Activated CD8-positive, alpha-beta memory T cell treated with anti-CD3 and anti-CD28 coated beads, Interleukin-2, amount 50 U/mL, for 1 hour (primary cell): ENCODE data around the gene SLC22A2.

Experiments
- DNase-seq: peaks from one replicate; pipeline ENCODE4 v3.0.0-alpha.2; 2020; ENCODE audit errors: extremely low read depth

SLC22A2 gene

DNA sequence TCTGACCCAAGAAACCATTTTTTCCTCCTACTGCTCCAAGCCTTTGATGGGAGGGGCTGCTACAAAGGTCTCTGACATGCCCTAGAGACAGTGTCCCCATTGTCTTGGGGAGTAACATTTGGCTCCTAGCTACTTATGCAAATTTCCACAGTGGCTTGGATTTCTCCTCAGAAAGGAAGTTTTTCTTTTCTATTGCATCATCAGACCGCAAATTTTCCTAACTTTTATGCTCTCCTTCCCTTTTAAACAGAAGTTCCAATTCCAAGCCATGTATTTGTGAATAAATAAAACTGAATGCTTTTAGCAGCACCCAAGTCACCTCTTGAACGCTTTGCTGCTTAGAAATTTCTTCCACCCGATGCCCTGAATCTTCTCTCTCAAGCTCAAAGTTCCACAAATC, 51.0 kb downstream of the SLC22A2 start:
- DNase-seq = no peak

DNA sequence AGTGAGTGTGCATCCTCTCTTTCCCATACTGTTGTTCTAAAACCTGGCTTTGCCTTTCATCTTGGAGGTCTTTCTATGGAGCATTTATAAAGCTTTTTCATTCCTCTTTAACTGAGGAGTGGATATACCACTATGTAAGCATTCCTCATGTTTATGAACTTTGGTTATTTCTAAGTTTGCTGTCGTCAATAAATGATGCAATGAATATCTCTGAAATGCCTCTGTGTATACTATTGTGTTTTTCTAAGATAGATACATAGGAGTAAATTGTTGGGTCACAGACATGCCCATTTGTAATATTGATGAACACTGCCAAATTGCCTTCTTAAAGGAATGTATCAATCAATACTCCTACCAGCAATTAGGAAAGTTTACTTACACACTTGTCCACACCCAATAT, 53.9 kb downstream of the SLC22A2 start:
- no peak for DNase-seq

DNA sequence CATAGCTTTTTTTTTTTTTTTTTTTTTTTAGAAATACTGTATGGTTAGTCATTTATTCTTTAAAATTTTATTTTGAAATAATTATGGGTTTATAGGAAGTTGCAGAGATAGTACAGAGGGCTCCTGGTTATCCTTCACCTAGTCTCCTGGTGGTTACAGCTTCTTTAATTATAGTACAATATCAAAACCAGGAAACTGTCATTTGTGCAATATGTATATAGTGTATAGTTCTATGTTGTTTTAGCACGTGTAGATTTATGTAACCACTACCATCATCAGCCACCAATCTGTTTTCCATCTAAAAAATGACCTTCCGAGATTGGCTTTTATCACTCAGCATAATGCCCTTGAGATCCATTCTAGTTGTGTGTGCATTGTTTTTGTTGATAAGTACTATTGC, 54.7 kb downstream of the SLC22A2 start:
- DNase-seq = no peak

DNA sequence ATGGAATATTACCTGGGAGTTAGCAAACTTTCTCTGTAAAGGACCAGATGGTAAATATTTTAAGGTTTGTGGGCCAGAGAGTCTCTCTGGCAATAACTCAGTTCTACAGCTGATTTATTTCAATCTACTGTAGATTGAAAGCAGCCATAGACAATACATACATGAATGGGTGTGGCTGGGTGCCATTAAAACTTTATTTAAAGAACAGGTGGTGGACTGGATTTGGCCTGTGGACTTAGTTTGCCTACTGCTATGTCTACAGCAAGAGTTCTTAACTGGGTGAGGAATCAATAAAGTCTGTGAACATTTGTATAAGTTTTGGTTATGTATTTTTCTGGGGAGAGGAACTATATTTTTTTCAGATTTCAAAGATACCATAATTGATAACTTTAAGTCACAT, 55.1 kb downstream of the SLC22A2 start:
- no peak for DNase-seq

DNA sequence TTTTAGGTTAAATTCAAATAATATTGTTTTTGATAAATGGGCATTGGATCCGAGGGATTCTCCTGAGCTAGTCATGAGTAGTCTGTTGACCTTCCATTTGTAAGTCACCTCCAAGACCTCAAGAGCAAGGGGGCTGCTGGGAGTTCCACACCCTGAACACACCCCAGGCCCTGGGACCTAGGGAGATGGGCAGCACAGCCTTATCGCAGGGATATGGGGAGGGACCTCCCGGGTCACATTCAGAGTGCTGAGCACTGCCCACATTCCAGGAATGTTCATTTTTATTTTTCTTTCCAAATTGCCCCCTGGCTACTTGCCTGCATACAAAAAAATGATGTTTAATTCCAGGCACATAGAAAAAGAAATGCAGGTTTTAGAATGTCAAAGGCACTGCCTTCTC, 55.5 kb downstream of the SLC22A2 start:
- no peak for DNase-seq

DNA sequence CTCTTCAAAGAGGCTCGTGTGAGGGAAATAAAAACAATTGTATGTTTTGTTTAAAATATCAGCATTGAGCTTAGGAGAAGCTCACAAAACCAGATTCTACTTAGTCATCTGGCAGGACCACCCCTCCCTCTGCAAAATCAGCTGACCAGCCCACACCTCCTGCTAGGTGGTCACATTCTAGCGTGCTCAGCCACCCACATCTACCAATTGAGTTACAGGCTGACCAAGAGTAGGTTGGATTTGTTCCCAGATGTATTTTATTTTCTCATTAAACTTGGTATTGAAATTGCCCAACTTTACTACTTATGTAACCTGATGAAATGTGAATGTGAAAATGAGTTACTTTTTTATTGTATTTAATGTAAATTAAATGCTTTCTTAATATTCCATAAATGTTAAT, 56.2 kb downstream of the SLC22A2 start:
- no peak for DNase-seq

DNA sequence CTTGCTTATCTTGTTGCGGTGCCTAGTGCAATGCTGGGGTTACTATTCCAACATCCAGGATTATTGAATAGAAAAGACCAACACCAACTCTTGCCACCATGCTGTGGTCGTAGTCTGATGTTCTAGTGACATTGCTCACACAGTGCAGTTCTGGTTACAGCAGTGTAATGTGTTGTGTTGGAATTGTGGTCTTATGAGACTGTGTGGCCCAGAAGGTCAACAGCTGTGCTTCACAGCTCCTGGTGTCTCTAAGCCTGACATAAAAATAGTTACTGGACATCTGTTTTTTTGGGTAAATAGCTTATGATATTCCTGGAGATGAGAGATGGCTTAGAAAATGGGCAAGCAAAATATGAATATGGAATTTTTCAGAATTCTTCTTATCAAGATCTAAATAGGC, 57.6 kb downstream of the SLC22A2 start:
- no peak for DNase-seq

DNA sequence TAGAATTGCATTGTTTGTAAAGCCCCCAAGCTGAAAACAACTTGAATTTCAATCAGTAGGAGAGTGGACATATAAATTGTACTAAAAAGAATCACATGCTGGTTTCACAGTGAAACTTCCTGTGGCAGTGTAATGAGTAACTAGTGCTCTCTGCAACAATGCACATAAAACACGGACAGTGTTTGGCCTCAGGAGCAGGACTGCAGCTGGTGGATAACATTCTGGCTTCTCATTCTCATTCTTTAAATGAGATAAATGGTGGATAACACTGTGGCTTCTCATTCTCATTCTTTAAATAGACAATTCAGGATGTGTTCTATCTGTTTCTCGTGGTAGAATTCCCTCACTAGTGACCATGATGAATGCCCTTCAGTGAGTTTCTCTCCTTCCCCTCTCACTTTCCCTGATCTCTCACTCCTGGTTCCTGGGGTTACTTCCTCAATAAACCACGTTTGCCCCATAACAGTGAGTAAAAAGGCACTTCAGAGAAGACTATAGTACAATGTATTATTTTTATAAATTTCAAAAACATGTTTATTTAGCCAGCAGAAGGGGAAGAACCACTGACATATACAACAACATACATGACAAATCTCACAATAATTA, 59.9 kb downstream of the SLC22A2 start:
- DNase-seq = no peak

DNA sequence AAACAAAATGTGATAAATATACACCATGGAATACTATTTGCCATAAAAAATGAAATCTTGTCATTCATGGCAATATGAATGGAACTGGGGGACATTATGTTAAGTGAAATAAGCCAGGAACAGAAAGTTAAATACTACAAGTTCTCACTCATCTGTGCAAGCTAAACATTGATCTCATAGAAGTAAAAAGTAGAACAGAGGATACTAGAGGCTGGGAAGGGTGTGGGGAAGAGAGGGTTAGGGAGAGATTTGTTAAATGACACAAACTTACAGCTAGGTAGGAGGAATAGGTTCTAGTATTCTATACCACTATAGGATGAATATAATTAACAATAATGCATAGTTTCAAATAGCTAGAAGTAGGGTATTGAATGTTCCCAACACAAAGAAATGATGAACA, 61.0 kb downstream of the SLC22A2 start:
- no peak for DNase-seq

DNA sequence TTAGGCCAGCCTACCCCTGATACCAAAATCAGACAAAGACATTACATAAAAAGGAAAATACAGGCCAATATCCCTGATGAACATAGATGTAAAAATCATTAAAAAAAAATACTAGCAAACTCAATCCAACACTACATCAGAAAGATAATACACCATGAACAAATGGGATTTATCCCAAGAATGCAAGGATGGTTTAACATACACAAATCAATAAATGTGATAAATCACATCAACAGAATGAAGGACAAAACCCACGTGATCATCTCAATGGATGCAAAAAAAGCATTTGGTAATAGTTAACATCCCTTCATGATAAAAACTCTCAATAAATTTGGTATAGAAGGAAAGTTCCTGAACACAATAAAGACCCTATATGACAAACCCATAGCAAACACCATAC, 63.8 kb downstream of the SLC22A2 start:
- no peak for DNase-seq

DNA sequence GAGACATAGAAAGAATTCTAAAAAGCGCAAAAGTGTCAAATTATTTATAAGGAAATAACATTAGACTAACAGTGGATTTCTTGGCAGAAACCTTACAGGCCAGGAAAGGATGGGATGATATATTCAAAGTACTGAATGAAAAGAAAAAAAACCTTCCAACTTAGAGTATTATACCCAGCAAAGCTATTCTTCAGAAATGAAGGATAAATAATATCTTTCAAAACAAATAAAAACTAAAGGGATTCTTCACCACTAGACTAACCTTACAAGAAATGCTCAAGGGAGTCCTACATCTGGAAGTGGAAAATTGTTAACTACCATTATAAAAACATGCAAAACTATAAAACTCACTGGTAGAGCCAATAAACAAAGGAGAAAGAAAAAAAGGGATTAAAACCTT, 65.8 kb downstream of the SLC22A2 start:
- no peak for DNase-seq

DNA sequence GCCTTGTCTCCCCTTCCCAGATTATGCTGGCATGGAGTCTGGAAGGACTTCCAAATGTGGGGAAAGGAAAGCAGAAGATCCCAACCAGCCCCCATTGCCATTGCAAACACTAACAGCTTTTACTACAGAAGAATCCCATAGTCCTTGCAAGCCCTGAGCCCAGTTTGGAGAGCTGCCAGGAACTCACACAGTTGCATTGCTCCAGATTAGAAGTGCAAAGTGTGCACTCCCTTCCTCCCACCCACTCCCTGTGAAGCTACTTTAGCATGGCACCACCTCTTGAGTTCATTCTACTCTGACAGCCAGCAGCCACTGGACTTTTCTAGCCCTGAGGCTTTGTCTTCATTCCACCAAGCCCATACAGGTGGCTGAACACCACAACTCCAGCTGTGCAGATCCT, 67.6 kb downstream of the SLC22A2 start:
- no peak for DNase-seq

DNA sequence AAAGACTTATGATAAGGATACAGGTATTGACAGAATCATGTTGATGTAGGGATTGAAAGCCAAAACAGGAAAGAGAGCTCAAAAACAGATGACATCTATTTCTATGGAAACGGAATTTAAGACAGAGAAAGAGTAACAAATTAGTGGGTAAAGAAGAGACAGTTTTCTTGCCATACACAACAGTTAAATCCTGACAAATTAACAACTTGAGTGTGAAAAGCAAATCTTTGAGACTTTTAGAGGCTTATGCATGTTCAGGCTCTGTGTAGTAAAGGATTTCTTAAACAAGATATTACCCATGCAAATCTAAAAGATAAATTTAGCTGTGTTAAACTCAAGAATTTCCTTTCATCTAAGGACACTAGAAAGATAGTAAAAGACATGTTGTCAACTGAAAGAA, 68.5 kb downstream of the SLC22A2 start:
- DNase-seq = no peak

DNA sequence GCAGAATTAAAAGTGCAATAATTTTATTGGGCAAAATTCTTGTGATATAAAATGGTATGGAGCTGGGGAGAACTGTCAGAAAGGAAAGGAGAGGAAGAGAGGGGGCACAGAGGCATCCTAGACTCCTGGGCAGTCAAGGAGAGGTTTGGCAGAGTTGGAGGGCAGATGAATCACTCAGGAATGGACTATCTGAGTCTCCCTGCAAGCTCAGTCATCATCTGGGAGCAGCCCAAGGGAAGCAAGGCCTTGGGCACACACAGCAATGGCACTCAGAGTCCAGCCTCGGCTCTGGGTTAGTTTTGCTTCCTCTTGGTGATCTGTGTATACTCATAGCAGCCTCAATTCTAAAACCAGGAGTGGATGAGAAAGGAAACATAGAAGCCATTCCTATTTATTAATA, 69.8 kb downstream of the SLC22A2 start:
- DNase-seq = no peak

DNA sequence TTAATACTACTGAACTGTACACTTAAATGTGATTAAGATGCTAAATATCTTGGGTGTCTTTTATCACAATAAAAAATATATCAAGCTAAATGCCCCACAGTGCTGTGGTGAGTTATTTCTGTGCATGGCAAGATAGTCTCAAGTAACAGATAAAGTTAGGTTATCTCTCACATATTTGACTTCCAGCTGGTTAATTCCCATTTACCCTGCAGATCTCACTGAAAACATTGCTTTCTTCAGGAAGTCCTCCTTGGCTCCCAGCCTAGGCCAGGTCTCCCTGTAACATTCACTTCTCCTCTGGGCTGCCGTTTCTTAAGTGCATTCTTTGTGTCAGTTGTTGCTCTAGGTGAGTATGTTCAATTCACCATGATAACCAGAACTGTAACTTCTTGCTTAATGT, 77.9 kb downstream of the SLC22A2 start:
- DNase-seq = no peak

DNA sequence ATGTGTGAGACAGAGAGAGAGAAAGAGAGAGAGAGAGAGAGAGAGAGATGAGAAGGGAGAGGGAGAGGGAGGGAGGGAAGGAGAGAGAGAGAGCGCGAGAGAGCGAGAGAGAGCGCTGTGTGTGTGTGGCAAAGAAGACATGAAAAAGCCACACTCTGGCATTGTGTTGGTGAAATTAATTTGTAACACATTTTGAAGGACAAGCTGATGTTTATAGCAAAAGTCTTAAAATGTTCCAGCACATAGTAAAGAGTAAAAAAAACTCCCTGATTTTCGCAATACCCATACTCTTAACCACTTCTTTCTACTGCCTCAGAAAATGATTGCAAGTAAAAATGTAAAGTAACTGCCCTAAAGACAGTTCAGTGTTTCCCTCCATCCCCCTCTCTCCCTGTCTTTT, 80.3 kb downstream of the SLC22A2 start:
- DNase-seq = no peak

DNA sequence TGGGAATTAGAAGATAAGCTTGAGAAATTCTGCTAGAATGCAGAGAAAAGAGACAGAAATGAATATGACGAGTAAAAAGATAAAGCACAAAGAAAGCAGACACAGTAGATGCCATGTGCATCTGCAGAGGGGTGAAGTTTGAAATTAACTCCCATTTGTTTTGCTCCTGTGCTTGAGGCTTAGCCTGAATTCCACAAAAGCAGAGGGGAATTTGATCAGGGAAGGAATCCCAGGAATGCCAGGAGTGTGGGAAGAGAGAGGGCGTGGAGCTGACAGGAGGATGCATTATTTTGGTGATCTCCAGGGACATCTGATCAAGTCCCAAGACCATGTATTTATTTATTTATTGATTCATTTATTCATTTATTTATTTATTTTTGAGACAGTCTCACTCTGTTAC, 81.4 kb downstream of the SLC22A2 start:
- DNase-seq = no peak

DNA sequence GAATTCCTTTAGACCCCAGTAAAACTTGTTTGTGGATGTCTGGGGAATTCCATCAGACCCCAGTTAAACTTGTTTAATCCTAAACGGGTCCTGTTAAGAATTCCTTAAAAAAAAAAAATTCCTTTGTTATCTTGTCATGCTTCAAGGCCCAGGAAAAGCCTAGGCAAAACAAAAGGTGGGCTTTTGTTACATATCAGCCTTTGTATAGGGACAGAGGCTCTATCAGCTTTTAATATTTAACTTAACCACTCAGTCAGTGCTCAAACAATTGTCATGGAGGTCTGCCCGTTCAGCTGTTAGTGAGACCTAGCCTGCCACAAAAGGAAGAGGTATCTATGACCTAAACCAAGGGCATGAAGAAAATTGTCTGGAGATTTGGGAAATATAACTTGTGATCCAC, 83.9 kb downstream of the SLC22A2 start:
- DNase-seq = no peak

DNA sequence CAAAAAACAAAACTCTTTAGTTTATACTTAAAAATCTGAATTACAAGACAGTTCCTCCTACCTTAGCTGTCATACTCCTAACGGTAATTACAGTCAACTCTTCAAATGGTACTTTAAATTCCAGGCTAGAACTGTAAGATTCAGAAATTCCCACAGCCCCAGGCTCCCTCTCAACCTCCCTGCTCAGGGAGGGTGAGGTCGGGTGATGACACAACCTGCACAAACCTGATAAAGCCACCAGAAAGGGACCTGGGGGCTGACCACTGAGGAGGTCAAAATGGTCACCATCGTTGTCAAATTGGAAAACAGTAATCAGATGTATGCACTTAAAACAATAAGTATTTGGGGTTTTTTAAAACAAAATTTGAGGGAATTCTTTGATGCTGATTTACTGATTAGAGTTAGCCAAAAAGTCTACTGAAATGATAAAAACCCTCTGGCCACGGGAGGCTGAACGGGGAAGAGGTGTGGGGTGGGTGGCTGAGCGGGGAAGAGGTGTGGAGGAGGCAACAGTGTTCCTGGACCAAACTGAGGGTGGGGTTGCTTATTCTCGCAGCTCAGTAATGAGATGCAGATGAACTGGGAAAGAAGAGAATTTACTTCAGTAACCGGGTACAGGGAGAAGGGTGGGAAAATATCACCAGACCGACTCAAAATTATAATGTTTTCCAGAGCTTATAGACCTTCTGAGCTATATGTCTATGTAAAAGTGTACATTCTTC, 84.7 kb downstream of the SLC22A2 start:
- DNase-seq = no peak

DNA sequence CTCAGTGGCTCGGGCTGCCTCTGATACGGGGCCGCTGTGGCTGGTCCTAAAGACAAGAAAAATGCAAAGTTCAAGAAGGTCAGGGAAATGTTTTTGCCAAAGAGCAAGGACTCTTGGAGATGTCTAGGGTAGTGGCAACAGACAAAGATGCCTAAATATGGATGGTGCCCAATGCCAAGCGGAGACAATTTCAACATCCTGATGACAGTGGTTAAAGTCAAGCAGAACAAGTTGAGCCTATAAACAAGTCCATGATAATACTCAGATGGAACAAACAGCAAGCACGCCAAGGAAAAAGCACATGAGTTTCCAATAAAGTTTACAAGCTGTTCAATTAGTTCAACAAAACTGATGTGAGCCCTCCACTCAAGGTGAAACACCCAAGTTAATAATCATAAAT, 85.9 kb downstream of the SLC22A2 start:
- no peak for DNase-seq

DNA sequence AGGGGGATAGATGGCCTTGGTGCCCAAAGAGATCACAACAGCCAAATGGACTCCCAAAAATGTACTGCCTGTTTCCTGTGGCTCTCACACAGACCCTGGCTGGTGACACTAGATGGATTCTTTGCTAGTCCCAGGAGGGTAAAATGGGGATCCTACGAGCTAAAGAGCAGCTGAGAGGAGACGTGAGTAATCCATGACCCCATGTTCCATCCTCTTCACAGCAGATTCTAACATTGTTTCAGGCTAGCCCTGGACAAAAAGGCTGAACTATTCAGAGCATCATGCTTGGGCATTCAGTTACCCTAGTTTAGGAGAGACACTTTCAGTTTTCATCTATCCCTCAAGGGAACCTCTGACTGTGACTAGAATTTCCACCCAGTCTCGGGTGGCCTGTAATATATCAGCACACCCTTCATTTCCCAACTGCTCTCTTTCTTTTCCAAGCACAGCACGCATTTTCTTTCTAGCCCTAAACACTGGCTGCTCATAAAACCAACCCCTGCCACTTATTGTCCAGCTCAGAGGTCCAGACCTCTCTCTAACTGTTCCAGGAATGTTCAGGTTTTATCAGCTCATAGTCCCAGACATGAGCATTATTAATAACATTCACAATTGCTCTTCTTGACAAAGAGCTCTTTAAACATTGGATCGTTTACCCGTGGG, 88.5 kb downstream of the SLC22A2 start:
- DNase-seq = no peak

DNA sequence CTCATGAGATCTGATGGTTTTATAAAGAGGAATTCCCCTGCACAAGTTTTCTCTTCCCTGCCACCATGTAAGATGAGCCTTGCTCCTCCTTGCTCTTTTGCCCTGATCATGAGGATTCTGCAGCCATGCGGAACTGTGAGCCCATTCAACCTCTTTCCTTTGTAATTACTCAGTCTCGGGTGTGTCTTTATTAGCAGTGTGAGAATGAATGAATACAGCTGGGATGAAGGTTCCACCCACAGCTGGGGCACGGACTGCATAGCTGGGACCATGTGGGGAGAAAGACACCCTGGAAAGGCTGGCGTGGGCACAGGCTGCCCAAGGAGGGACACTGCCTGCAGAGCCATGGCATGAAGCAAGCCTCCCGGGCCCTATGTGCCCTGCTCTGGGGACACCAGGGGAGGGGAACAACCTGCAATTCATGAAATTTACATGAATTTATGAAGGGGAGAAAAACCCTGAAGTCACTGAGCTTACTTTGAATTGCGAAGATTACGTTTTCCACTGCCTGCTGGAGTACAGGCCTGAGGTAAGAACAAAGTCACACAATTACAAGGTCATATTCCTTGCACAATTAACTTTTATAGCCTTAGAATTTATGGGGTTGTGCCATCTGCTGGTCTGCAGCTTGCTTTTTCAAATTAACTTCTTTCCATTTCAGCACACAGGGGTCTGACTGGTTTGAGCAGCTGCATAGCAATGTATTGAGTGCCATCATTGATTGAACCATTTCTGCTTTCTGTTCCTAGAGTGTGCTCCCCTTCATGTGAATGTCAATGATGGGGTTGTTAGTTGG, 90.8 kb downstream of the SLC22A2 start:
- no peak for DNase-seq
